HG02938 (cell line): ENCODE data around the gene ATP7B.

ENCODE experiments used
- ATAC-seq: cut with Tn5 transposase; IDR thresholded peaks from one replicate; pipeline ENCODE4 v1.9.1; 2021; ENCODE audit warnings: mild to moderate bottlenecking, moderate library complexity; ENCODE audit not compliant: unreplicated experiment

ATP7B gene

DNA sequence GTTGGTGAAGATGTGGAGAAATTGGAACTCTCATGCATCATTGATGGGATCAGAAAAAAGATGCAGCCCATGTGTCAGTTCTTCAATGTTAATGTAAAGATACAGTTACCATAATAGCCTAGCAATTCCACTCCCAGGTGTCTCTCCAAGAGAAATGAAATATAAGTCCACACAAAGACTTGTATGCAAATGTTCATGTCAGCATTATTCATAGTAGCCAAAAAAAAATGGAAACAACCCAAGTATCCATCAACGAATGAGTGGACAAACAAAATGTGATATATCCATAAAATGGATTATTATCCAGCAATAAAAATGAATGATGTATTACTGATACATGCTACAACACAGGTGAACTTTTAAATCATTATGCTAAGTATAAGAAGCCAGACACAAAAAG lies 110.8 kb downstream of the ATP7B start:
- no peak for ATAC-seq

DNA sequence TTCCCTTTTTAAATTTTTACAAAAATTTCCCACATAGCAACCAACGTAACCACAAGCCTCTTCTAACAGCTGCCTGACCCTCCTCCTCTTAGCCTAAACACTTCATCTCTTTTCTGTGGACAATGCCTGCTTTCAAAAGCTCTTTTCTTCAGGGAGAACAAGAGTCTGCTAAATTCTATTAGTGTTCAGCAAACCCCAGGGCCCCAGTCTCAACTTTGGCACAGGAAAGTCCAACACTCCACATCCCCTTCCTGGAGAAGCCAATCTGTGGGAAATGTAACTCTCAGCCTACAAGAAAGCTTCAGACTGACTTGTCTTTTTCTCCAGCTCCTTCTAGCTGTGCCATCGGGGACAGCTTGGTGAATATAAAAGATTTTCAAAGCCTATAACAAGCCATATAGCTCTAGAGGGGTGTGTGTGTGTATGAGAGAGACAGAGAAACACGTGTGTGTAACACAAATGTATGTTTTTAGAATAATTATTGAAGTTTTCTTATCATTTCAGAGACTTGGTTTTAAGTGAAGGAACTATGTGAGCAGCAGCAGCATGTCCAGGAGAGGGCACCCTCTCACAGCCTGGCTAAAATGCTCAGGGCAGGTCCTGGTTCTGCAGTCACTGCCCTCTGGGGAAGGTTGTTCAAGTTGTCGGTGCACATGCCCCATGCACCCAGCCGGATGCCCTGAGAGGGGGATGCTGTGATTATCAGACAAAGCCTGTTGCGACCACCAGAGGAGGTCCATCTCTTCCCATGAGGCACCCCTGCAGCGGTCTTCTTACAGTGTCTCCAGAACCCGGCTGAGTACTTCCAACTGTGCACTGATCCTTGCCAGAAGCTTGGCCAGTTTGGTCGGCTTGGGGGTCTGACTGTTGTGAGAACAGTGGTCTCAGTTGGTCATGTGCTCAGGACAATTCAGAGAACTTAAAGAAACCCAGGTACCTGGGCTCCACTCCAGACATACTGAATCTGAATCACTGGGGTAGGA lies 115.1 kb downstream of the ATP7B start:
- ATAC-seq = no peak

DNA sequence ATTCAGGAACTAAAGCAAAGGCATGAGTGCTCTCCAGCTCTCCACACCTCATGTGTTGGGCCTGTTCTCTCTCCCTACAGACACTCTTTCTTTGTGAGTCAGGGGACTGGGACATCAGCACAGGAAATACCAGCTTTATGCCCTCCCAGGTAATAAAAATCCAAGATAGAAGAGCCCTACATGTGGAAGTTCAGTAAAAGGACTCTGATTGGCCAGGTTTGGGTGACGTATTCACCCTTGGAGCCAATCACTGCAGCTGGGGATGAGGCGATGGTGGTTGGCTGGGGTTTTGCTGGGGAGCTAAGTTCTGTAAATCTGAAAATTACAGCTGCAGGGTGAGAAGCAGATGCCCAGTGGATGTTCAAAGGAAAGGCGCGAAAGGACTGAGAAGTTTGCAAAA lies 117.0 kb downstream of the ATP7B start:
- ATAC-seq = no peak

DNA sequence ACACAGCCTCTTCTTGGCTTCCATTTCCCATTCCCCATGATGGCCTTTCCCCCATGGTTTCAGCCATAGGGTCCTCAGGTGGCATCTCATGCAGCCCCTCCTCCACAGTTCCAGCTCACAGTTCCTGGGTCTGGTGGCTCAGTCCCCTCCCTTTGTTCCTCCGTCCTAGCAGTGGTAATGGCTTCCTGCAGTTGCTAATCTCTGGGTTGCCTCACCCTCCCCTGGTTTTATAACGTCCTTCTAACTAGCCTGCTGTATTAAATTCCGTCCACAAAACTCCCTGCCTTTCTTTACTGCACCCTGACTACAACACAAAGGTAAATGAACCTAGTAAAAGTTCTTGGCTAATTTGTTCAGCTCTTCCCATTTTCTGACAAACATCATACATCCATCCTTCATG lies 118.6 kb downstream of the ATP7B start:
- ATAC-seq = no peak

DNA sequence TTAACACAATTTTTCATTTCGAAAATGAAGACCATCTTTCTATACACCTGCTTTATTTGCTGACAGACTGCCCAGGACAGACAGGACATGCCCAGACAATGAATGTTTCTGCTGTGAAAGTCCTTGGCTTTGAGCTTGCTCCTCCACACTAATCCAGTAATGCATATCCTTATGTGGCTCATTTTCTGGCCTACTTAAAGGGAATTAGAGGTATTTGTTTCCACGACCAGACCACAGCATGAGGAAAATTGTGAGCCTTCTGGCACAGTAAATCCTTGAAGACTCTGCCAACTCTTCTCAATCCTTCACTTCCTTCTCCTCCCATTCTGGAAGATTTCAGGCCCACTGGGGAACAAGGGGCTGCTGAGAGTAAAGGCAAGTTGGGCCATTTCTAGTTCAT lies 123.8 kb downstream of the ATP7B start:
- ATAC-seq = no peak

DNA sequence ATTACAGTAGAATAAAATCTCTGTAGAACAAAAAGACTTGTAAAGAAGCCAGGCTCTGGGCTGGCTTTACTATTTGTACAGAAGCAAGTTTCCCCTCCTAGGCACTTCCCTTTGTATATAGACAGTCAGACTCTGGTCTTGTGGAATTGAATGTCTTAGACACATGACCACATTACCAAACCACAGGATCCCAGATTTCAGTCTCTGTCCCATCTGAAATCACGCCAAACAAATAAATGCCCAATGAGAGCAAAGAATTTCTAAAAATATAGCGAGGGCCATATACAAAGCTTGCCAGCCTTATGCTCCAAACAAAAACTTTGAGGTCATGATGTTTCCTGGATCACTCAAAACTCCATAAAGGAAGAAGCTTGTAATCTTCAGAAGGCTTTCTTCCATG lies 125.6 kb downstream of the ATP7B start:
- ATAC-seq = no peak

DNA sequence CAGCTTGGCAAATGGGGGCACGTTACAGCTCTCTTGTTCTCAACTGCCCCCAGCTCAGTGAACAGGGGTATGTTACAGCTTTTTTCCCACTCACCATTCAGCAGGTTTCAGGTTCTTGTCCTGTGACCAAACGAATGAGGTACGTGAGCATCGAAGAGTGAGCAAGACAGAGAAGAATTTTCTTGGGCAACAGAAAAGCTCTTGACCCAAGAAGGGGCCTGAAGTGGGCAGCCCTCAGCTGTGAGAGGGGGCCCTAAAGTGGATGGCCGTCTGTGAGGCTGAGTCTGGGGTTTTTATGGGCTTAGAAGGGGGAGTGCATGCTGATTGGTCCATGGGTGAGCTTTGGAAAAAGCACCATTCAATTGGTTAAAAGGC lies 128.0 kb downstream of the ATP7B start:
- no peak for ATAC-seq
